HG02623 (cell line): Measurements from ENCODE around the gene ZNRF2.

Experiments
- ATAC-seq: cut with Tn5 transposase; IDR thresholded peaks from one replicate; pipeline ENCODE4 v1.9.1; 2021; ENCODE audit warnings: moderate library complexity; ENCODE audit not compliant: unreplicated experiment

ZNRF2 gene

GRCh38 chr7:30284298-30285066 lies at the start of gene ZNRF2:
TSS of gene ZNRF2 (plus strand) at chr7:30284597. CDS start at chr7:30285358, 761 bp downstream.
- peak; percentile 84 for ATAC-seq

GRCh38 chr7:30237271-30237695 lies 47.1 kb upstream of the ZNRF2 start:
- no peak for ATAC-seq

GRCh38 chr7:30238721-30239441 lies 45.5 kb upstream of the ZNRF2 start:
- peak; percentile 72 for ATAC-seq

GRCh38 chr7:30240106-30240800 lies 44.1 kb upstream of the ZNRF2 start:
- no peak for ATAC-seq

- no peak for ATAC-seq
Observed at GRCh38 chr7:30241767-30242166, 42.6 kb upstream of the ZNRF2 start.

- no peak for ATAC-seq
Observed at GRCh38 chr7:30244340-30244739, 40.1 kb upstream of the ZNRF2 start.

- ATAC-seq, result no peak
Observed at GRCh38 chr7:30245913-30246312, 38.5 kb upstream of the ZNRF2 start.

GRCh38 chr7:30246392-30246791 lies 38.0 kb upstream of the ZNRF2 start:
- no peak for ATAC-seq

- no peak for ATAC-seq
Observed at GRCh38 chr7:30247541-30248401, 36.6 kb upstream of the ZNRF2 start.

- ATAC-seq, result no peak
Observed at GRCh38 chr7:30249316-30249715, 35.1 kb upstream of the ZNRF2 start.

GRCh38 chr7:30249986-30250774 lies 34.2 kb upstream of the ZNRF2 start:
- ATAC-seq, result no peak

GRCh38 chr7:30251708-30252329 lies 32.6 kb upstream of the ZNRF2 start:
- no peak for ATAC-seq

- no peak for ATAC-seq
Observed at GRCh38 chr7:30252885-30253795, 31.3 kb upstream of the ZNRF2 start.

GRCh38 chr7:30253796-30254165 lies 30.6 kb upstream of the ZNRF2 start:
- no peak for ATAC-seq

- no peak for ATAC-seq
Observed at GRCh38 chr7:30254248-30254647, 30.1 kb upstream of the ZNRF2 start.

- ATAC-seq, result no peak
Observed at GRCh38 chr7:30254717-30255063, 29.7 kb upstream of the ZNRF2 start.

- no peak for ATAC-seq
Observed at GRCh38 chr7:30255064-30255769, 29.2 kb upstream of the ZNRF2 start.

GRCh38 chr7:30256349-30256858 lies 28.0 kb upstream of the ZNRF2 start:
- no peak for ATAC-seq
